SK-N-SH (cell line): ENCODE data around the gene SLC22A23. TPM values are rescaled to one million over a fixed set of nuclear protein-coding genes. Genes with fewer than 3 reads are reported as not detected.
A peak's percentile ranks its signal among the peaks of the same experiment; 100 is the strongest.

Source experiments
- CTCF ChIA-PET: fragments of 300-600, 350-600 bp; formaldehyde crosslinking; extraction: SDS; loops from one replicate; lab custom pipeline; 2021; lab: Yijun Ruan, JAX
- POLR2A ChIA-PET: fragments of 350-600 bp; sonication (Branson Sonifier 250); formaldehyde crosslinking; extraction: SDS; loops from one replicate; lab custom pipeline; 2020; ENCODE audit warnings: antibody characterized with exemption, inconsistent platforms; lab: Yijun Ruan, JAX
- DNase-seq: peaks from one replicate; pipeline ENCODE4 v3.0.0; 2012
- H2AFZ ChIP-seq: fragments of 200-600 bp; sonication (generic); 2 replicates; pipeline ENCODE4 v1.8.1; 2016; ENCODE audit warnings: antibody characterized with exemption, mild to moderate bottlenecking, low read depth
- H3F3A ChIP-seq: fragments of 200-600 bp; sonication (generic); replicated peaks from 2 replicates; pipeline ENCODE3; 2016; ENCODE audit warnings: antibody characterized with exemption, mild to moderate bottlenecking; ENCODE audit not compliant: insufficient read depth
- H3K27ac ChIP-seq, 2 experiments: fragments of 200-500 bp in 1 of 2; fragments of 200-600 bp in 1 of 2; sonication (Bioruptor generic) in 1 of 2; sonication (generic), shearing (Covaris generic) in 1 of 2; 2 replicates each; pipeline versions ENCODE4 v1.5.1 to v1.6.1; 2014 to 2016; ENCODE audit warnings: low read depth in 2 of 2, inconsistent platforms in 1 of 2, low read length in 1 of 2, mild to moderate bottlenecking in 1 of 2, mixed read lengths in 1 of 2
- H3K27me3 ChIP-seq: fragments of 200-600 bp; sonication (generic), shearing (Covaris generic); 2 replicates; pipeline ENCODE4 v1.6.1; 2016; ENCODE audit warnings: mixed run types; ENCODE audit not compliant: insufficient read depth
- H3K36me3 ChIP-seq, 2 experiments: fragments of 200-500 bp in 1 of 2; fragments of 200-600 bp in 1 of 2; sonication (Bioruptor generic) in 1 of 2; sonication (generic) in 1 of 2; replicated peaks in 1 of 2; 2 replicates each; pipeline versions ENCODE3 to v1.5.1; 2014 to 2016; ENCODE audit warnings: low read length in 1 of 2, mild to moderate bottlenecking in 1 of 2; ENCODE audit not compliant: insufficient read depth in 2 of 2, control insufficient read depth in 1 of 2
- H3K4me1 ChIP-seq, 2 experiments: fragments of 200-500 bp in 1 of 2; fragments of 200-600 bp in 1 of 2; sonication (Bioruptor generic) in 1 of 2; sonication (generic), shearing (Covaris generic) in 1 of 2; 2 replicates each; pipeline versions ENCODE4 v1.5.1 to v1.6.1; 2014 to 2016; ENCODE audit warnings: low read depth in 1 of 2, low read length in 1 of 2, mixed run types in 1 of 2; ENCODE audit not compliant: insufficient read depth in 2 of 2, control insufficient read depth in 1 of 2
- H3K4me2 ChIP-seq: fragments of 200-600 bp; sonication (generic), shearing (Covaris generic); 2 replicates; pipeline ENCODE4 v1.6.1; 2017; ENCODE audit warnings: mixed run types
- H3K4me3 ChIP-seq, 2 experiments: fragments of 200-500 bp in 1 of 2; fragments of 200-600 bp in 1 of 2; sonication (Bioruptor generic) in 1 of 2; sonication (generic), shearing (Covaris generic) in 1 of 2; 2 replicates each; pipeline versions ENCODE4 v1.5.1 to v1.8.1; 2014 to 2016; ENCODE audit warnings: low read depth in 2 of 2, inconsistent platforms in 1 of 2, low read length in 1 of 2, mild to moderate bottlenecking in 1 of 2, mixed read lengths in 1 of 2, moderate library complexity in 1 of 2
- H3K79me2 ChIP-seq: fragments of 200-600 bp; sonication (generic); 2 replicates; pipeline ENCODE4 v1.8.1; 2017; ENCODE audit warnings: mild to moderate bottlenecking; ENCODE audit not compliant: insufficient read depth
- H3K9ac ChIP-seq: fragments of 200-600 bp; sonication (generic); 2 replicates; pipeline ENCODE4 v1.6.1; 2017; ENCODE audit warnings: mixed run types
- H3K9me2 ChIP-seq: fragments of 200-600 bp; sonication (generic); 2 replicates; pipeline ENCODE4 v1.6.1; 2017; ENCODE audit warnings: mixed run types
- H3K9me3 ChIP-seq: fragments of 200-600 bp; sonication (generic); 2 replicates; pipeline ENCODE4 v1.6.1; 2017; ENCODE audit warnings: mixed run types, mild to moderate bottlenecking, moderate library complexity
- H4K20me1 ChIP-seq: fragments of 200-600 bp; sonication (generic); 2 replicates; pipeline ENCODE4 v1.6.1; 2017; ENCODE audit warnings: mild to moderate bottlenecking, mixed run types; ENCODE audit not compliant: insufficient read depth
- CHD2 ChIP-seq: fragments of 150-350 bp; IDR thresholded peaks from 2 replicates; pipeline ENCODE4 v1.6.1; 2018; ENCODE audit warnings: low read length; ENCODE audit not compliant: partially characterized antibody
- CTCF ChIP-seq: fragments of 200-600 bp; sonication (generic); IDR thresholded peaks from 2 replicates; pipeline ENCODE4 v1.6.1; 2017; ENCODE audit warnings: antibody characterized with exemption, mild to moderate bottlenecking, moderate library complexity
- FOXJ3 ChIP-seq: sonication (generic); formaldehyde crosslinking; IDR thresholded peaks from 2 replicates; pipeline ENCODE4 v1.5.1; 2020; ENCODE audit warnings: mild to moderate bottlenecking, missing genetic modification reagents
- FOXM1 ChIP-seq: IDR thresholded peaks from 2 replicates; pipeline ENCODE4 v1.4.0; 2012; ENCODE audit warnings: low read depth, mild to moderate bottlenecking
- GATA2 ChIP-seq: sonication (generic); formaldehyde crosslinking; IDR thresholded peaks from 2 replicates; pipeline ENCODE4 v1.5.0; 2020; ENCODE audit warnings: mild to moderate bottlenecking, missing genetic modification reagents
- JUND ChIP-seq: IDR thresholded peaks from 2 replicates; pipeline ENCODE4 v1.4.0; 2012
- MEF2A ChIP-seq: IDR thresholded peaks from 2 replicates; pipeline ENCODE4 v1.4.0; 2012; ENCODE audit warnings: low read depth, borderline replicate concordance
- MXI1 ChIP-seq: IDR thresholded peaks from 2 replicates; pipeline ENCODE4 v1.6.1; 2012; ENCODE audit warnings: mild to moderate bottlenecking, low read depth, low read length, improper control_type of control experiment
- NRF1 ChIP-seq: IDR thresholded peaks from 2 replicates; pipeline ENCODE4 v1.6.1; 2012; ENCODE audit warnings: low read depth, mild to moderate bottlenecking, low read length
- POLR2AphosphoS5 ChIP-seq: IDR thresholded peaks from 2 replicates; pipeline ENCODE4 v1.6.1; 2012; ENCODE audit warnings: low read depth, low read length
- REST ChIP-seq: IDR thresholded peaks from 2 replicates; pipeline ENCODE4 v1.6.1; 2012; ENCODE audit warnings: mild to moderate bottlenecking, low read depth, low read length, moderate library complexity
- RXRA ChIP-seq: IDR thresholded peaks from 2 replicates; pipeline ENCODE4 v1.4.0; 2012; ENCODE audit warnings: low read depth, mild to moderate bottlenecking, borderline replicate concordance
- SIN3A ChIP-seq: IDR thresholded peaks from 2 replicates; pipeline ENCODE4 v1.6.1; 2012; ENCODE audit warnings: low read depth, mild to moderate bottlenecking, low read length, moderate library complexity, borderline replicate concordance
- SMC3 ChIP-seq: IDR thresholded peaks from 2 replicates; pipeline ENCODE4 v1.6.1; 2012; ENCODE audit warnings: low read depth, low read length, improper control_type of control experiment
- TCF12 ChIP-seq: IDR thresholded peaks from 2 replicates; pipeline ENCODE4 v1.4.0; 2012
- YY1 ChIP-seq: IDR thresholded peaks from 2 replicates; pipeline ENCODE4 v1.4.0; 2012; ENCODE audit warnings: low read depth, mild to moderate bottlenecking
- WGBS: methylation state at CpG from one replicate; pipeline ENCODE4 v1.1.6; 2017; ENCODE audit warnings: low lambda C conversion rate; 5-methylcytosine and 5-hydroxymethylcytosine counted together
- polyA plus RNA-seq, 3 experiments: library from polyadenylated mRNA; depleted of rRNA; stranded (reverse); fragments of >200 nt; gene quantifications; 2 replicates each; pipeline ENCODE4 v1.2.3, GENCODE V29; 2012
- TF ChIP-seq, protein P1 (sequence below): IDR thresholded peaks from 2 replicates; pipeline ENCODE4; 2012

The SLC22A23 gene
- polyA plus RNA-seq, 1 of the 3 experiments (the other 2 are of a cell fraction) = not detected

- Histone ChIP-seq H2AFZ (no peak overlapping the region), H3K27me3 (peaks cover 41% of the 10 kb centered on the region), H3K9me3 (no peaks in the 10 kb centered on the region), H3K36me3 (no peaks in the 10 kb centered on the region), H3K4me1 (peaks cover 9 to 13% of the 10 kb centered on the region in 2 experiments; a peak in 2 of 4 replicates), H3K9me2 (no peaks in the 10 kb centered on the region), H3K4me3 (no peak overlapping the region), H4K20me1 (no peaks in the 10 kb centered on the region), H3F3A (no peaks in the 10 kb centered on the region)
- ChIA-PET POLR2A (no interaction called here), CTCF (no interaction called here)
- peak; percentile 68 for DNase-seq
- no peak for TF ChIP-seq GATA2 (CRISPR knock-in tag)
- TF ChIP-seq, all 33 proteins: peak for 0
- H3K9ac ChIP-seq = no peak overlapping the region
- no peak overlapping the region for H3K4me2 ChIP-seq
- H3K27ac ChIP-seq = peak overlapping the region in 1 of 2 experiments; percentile 48; a peak in 1 of 4 replicates
- H3K79me2 ChIP-seq = no peaks in the 10 kb centered on the region
- WGBS = 35% methylated on average over 8 of the region's 8 CpGs
Measured at GRCh38 chr6:3334555-3334954, 122.3 kb downstream of the SLC22A23 start.

DNA sequence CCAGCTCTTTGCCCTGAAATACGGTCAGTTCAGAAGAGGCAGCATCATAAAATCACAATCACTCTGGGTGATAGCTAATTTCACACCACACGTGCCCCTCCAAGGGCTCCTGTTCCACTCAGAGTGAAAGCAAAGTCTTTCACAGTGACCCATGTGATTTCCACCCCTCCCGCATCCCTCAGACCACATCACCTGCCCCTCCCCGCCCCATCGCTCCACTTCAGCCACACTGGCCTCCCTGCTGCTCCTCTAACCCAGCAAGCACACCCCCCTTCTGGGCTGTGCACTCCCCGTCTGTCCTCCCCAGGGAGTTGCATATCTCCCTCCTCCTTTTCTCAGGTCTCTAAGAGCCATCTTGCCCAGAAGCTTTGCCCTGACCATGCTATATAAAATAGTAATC is 123.6 kb downstream of the SLC22A23 start:
- ChIA-PET POLR2A (no interaction called here), CTCF (no interaction called here)
- H4K20me1 ChIP-seq = no peaks in the 10 kb centered on the region
- no peak for DNase-seq
- no peaks in the 10 kb centered on the region for H3K36me3 ChIP-seq
- no peak overlapping the region for H2AFZ ChIP-seq
- H3K79me2 ChIP-seq = no peaks in the 10 kb centered on the region
- H3K4me1 ChIP-seq = peaks cover 6 to 9% of the 10 kb centered on the region in 2 experiments; a peak in 2 of 4 replicates
- 68% methylated on average over 6 of the region's 6 CpGs for WGBS
- H3K9me2 ChIP-seq = no peaks in the 10 kb centered on the region
- H3K4me3 ChIP-seq = no peak overlapping the region
- H3K9ac ChIP-seq = no peak overlapping the region
- H3K9me3 ChIP-seq = no peaks in the 10 kb centered on the region
- no peak for TF ChIP-seq MEF2A
- TF ChIP-seq FOXJ3 (CRISPR knock-in tag) = no peak
- no peak for TF ChIP-seq SIN3A
- no peak for TF ChIP-seq CTCF
- no peak for TF ChIP-seq MXI1
- H3K27ac ChIP-seq = no peak overlapping the region
- no peak overlapping the region for H3K4me2 ChIP-seq
- H3F3A ChIP-seq = no peaks in the 10 kb centered on the region
- peaks cover 41% of the 10 kb centered on the region for H3K27me3 ChIP-seq

GRCh38 chr6:3331971-3332370 is 124.9 kb downstream of the SLC22A23 start:
- H3K79me2 ChIP-seq = no peaks in the 10 kb centered on the region
- H3K27me3 ChIP-seq = peaks cover 42% of the 10 kb centered on the region
- H3K9ac ChIP-seq = no peak overlapping the region
- no peaks in the 10 kb centered on the region for H3K9me2 ChIP-seq
- no peak overlapping the region for H2AFZ ChIP-seq
- no peak overlapping the region for H3K4me2 ChIP-seq
- no peak overlapping the region; a peak in 1 of 4 replicates for H3K4me3 ChIP-seq
- no peak for DNase-seq
- no peaks in the 10 kb centered on the region for H3K36me3 ChIP-seq
- 53% methylated on average over 7 of the region's 7 CpGs for WGBS
- peaks cover 0 to 9% of the 10 kb centered on the region in 2 experiments; a peak in 1 of 4 replicates for H3K4me1 ChIP-seq
- CTCF ChIA-PET = interaction anchor here (1.0 to 2.0 kb wide), 2 partner anchors 10 to 52 kb away, joined by 3 to 6 read pairs; no protein-coding TSS in a partner anchor
- H4K20me1 ChIP-seq = no peaks in the 10 kb centered on the region
- no peaks in the 10 kb centered on the region for H3F3A ChIP-seq
- no peaks in the 10 kb centered on the region for H3K9me3 ChIP-seq
- H3K27ac ChIP-seq = no peak overlapping the region
- POLR2A ChIA-PET = no interaction called here
- no peak for TF ChIP-seq MEF2A
- TF ChIP-seq SIN3A = no peak
- TF ChIP-seq POLR2AphosphoS5 = no peak
- no peak for TF ChIP-seq JUND
- no peak for TF ChIP-seq RXRA
- no peak for TF ChIP-seq REST
- no peak for TF ChIP-seq MXI1
- no peak for TF ChIP-seq TCF12
- no peak for TF ChIP-seq SMC3
- no peak for TF ChIP-seq FOXJ3 (CRISPR knock-in tag)
- TF ChIP-seq, protein P1, sequence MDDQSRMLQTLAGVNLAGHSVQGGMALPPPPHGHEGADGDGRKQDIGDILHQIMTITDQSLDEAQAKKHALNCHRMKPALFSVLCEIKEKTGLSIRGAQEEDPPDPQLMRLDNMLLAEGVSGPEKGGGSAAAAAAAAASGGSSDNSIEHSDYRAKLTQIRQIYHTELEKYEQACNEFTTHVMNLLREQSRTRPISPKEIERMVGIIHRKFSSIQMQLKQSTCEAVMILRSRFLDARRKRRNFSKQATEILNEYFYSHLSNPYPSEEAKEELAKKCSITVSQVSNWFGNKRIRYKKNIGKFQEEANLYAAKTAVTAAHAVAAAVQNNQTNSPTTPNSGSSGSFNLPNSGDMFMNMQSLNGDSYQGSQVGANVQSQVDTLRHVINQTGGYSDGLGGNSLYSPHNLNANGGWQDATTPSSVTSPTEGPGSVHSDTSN = no peak
- TF ChIP-seq NRF1 = no peak
- TF ChIP-seq FOXM1 = no peak
- TF ChIP-seq CHD2 = no peak
- no peak for TF ChIP-seq YY1
